Measurements from ENCODE around the gene CHID1. TPM values are rescaled to one million over a fixed set of nuclear protein-coding genes. Genes with fewer than 3 reads are reported as not detected.

The CHID1 gene
- total and polyA plus RNA-seq, 2 of the 4 experiments (the other 2 are of a cell fraction) = 34.2 to 121 TPM

DNA sequence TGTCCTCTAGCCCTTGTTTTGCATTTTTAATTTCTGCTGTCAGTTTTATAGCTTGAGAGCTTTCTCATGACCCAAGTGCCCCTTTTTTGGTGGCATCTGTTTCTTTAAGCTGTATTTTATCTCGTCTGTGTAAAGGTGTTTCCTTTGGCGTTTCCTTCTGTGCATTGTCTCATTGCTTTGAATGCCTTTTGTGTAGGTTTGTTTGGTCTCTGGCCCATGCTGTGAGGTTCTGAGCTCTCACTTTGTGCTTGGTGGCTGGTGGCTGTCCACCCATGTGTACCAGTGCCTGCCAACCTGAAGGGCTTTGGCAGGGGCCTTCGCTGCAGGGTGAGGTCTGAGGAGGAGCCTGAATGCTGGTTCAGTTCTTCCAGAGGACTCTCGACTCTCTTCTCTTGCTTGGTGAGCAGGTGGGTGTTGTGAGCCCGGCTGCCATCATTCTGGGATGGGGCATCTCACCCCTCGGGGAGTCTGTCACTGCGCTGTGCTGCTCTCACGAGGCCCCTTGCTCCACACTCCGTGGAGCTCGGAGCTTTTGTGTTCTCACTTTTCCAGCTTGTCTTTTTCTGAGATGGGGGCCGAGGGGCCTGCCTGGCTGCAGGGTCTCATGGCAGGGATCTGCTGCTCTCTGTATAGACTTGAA is 30.0 kb upstream of the CHID1 start:
- Histone ChIP-seq H2AK5ac (ENCODE audit: low read depth, low read length) (no peak overlapping the region), H3K27me3 (ENCODE audit: control insufficient read depth, insufficient read depth, low read length) (no peaks in the 10 kb centered on the region), H2BK20ac (ENCODE audit: low read depth, low read length) (no peak overlapping the region), H3K9me1 (ENCODE audit: insufficient read depth, low read length) (peaks cover 15% of the 10 kb centered on the region), H4K91ac (ENCODE audit: insufficient read depth, low read depth, low read length) (no peak overlapping the region), H3K4me3 (ENCODE audit: insufficient read depth, low read depth, low read length) (no peak overlapping the region), H2BK120ac (ENCODE audit: low read depth, low read length) (no peak overlapping the region), H2BK15ac (ENCODE audit: low read depth, low read length) (no peak overlapping the region), H2AFZ (replicated peaks; ENCODE audit: low read length, poor library complexity) (no peak overlapping the region), H3K4me1 (ENCODE audit: control insufficient read depth, insufficient read depth, low read length) (peaks cover 13% of the 10 kb centered on the region), H3K4ac (ENCODE audit: low read depth, low read length) (no peak overlapping the region), H3K4me2 (ENCODE audit: low read depth, low read length) (no peak overlapping the region), H3K18ac (ENCODE audit: low read depth, low read length) (no peak overlapping the region), H4K20me1 (ENCODE audit: insufficient read depth, low read length) (peaks cover 58% of the 10 kb centered on the region), H3K14ac (replicated peaks; ENCODE audit: low read depth, low read length) (no peak overlapping the region), H4K8ac (ENCODE audit: low read depth in 2 of 2, low read length in 2 of 2) (no peak overlapping the region), H3K27ac (ENCODE audit: insufficient read depth, low read length) (no peak overlapping the region), H3K79me1 (ENCODE audit: low read depth in 1 of 2, low read length in 2 of 2) (peaks cover 12 to 65% of the 10 kb centered on the region in 2 experiments; a peak in 3 of 4 replicates), H2BK5ac (ENCODE audit: low read depth, low read length, poor library complexity, severe bottlenecking) (no peak overlapping the region), H4K5ac (ENCODE audit: low read depth, low read length) (no peak overlapping the region), H3K56ac (ENCODE audit: extremely low read depth, insufficient read depth, low read length) (no peak overlapping the region), H3K9me3 (ENCODE audit: control insufficient read depth, insufficient read depth, low read length) (no peaks in the 10 kb centered on the region), H3K9ac (ENCODE audit: low read depth, low read length) (no peak overlapping the region), H3K23ac (ENCODE audit: low read depth, low read length) (no peak overlapping the region), H2AK9ac (replicated peaks; ENCODE audit: low read depth, low read length, poor library complexity) (no peak overlapping the region), H3K36me3 (ENCODE audit: control insufficient read depth, insufficient read depth, low read length) (peaks cover 3% of the 10 kb centered on the region)
- DNase-seq (no peak), ATAC-seq (ENCODE audit: low read depth) (no peak)
- BruUV-seq (replicated peaks) = no TSS peak
- CTCF ChIA-PET = no interaction called here
- 88% methylated on average over 6 of the region's 11 CpGs; no CpG with 5 or more reads in 1 of the 2 experiments for WGBS, 2 experiments (ENCODE audit: extremely low coverage in 2 of 2, insufficient read length in 1 of 2)
- POLR2A ChIA-PET (ENCODE audit: unreplicated experiment) = no interaction called here
- no peak for TF ChIP-seq SMC3 (IDR thresholded peaks at IDR 0.05; ENCODE audit: low read depth, low read length)
- TF ChIP-seq, protein P1, sequence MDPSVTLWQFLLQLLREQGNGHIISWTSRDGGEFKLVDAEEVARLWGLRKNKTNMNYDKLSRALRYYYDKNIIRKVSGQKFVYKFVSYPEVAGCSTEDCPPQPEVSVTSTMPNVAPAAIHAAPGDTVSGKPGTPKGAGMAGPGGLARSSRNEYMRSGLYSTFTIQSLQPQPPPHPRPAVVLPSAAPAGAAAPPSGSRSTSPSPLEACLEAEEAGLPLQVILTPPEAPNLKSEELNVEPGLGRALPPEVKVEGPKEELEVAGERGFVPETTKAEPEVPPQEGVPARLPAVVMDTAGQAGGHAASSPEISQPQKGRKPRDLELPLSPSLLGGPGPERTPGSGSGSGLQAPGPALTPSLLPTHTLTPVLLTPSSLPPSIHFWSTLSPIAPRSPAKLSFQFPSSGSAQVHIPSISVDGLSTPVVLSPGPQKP (IDR thresholded peaks at IDR 0.05; ENCODE audit: borderline replicate concordance, low read depth, low read length) = no peak
- TF ChIP-seq, protein P2, sequence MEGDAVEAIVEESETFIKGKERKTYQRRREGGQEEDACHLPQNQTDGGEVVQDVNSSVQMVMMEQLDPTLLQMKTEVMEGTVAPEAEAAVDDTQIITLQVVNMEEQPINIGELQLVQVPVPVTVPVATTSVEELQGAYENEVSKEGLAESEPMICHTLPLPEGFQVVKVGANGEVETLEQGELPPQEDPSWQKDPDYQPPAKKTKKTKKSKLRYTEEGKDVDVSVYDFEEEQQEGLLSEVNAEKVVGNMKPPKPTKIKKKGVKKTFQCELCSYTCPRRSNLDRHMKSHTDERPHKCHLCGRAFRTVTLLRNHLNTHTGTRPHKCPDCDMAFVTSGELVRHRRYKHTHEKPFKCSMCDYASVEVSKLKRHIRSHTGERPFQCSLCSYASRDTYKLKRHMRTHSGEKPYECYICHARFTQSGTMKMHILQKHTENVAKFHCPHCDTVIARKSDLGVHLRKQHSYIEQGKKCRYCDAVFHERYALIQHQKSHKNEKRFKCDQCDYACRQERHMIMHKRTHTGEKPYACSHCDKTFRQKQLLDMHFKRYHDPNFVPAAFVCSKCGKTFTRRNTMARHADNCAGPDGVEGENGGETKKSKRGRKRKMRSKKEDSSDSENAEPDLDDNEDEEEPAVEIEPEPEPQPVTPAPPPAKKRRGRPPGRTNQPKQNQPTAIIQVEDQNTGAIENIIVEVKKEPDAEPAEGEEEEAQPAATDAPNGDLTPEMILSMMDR (conservative IDR thresholded peaks at IDR 0.05; ENCODE audit: low read depth, low read length) = no peak
- TF ChIP-seq RFX5 (IDR thresholded peaks at IDR 0.05; ENCODE audit: low read depth, low read length) = no peak
- intact Hi-C loops (cut with micrococcal nuclease) = no loop called here
- in situ Hi-C loops (cut with MboI; ENCODE audit: low sequenced_read_pairs) = no loop called here
- dilution Hi-C loops (cut with HindIII; ENCODE audit: low sequenced_read_pairs, unreplicated experiment) = no loop called here
